Common myeloid progenitor, CD34-positive (primary cell): ENCODE data around the gene PDE6B.

Experiments
- CTCF ChIA-PET: fragments of 350-600 bp; sonication (Branson Sonifier 250); formaldehyde crosslinking; loops from one replicate; lab custom pipeline; 2021; ENCODE audit warnings: antibody characterized with exemption; lab: Charles Lee
- POLR2A ChIA-PET: fragments of 350-600 bp; sonication (Branson Sonifier 250); formaldehyde crosslinking; loops from one replicate; lab custom pipeline; 2021; ENCODE audit warnings: antibody characterized with exemption; lab: Charles Lee
- DNase-seq, 3 donors: peaks; one replicate each; pipeline versions ENCODE4 v3.0.0 to v3.0.0-alpha.2; 2013
- H3K27ac ChIP-seq, 2 experiments: 1 replicate in 1 of 2; 2 replicates in 1 of 2; pipeline ENCODE4 v1.7.0; 2013; ENCODE audit warnings: inconsistent platforms in 2 of 2, low read length in 2 of 2, mild to moderate bottlenecking in 2 of 2, low read depth in 1 of 2, moderate library complexity in 1 of 2; ENCODE audit not compliant: severe bottlenecking in 2 of 2, insufficient read depth in 1 of 2, poor library complexity in 1 of 2
- H3K27me3 ChIP-seq, 5 experiments: replicated peaks in 2 of 5; 1 replicate in 3 of 5; 2 replicates in 2 of 5; pipeline versions ENCODE4 v1.6.1 to v1.7.0; 2013; ENCODE audit warnings: low read length in 4 of 5, mild to moderate bottlenecking in 2 of 5, moderate library complexity in 2 of 5, inconsistent platforms in 1 of 5; ENCODE audit not compliant: insufficient read depth in 5 of 5, control insufficient read depth in 4 of 5
- H3K36me3 ChIP-seq, 4 experiments: 1 replicate in 2 of 4; 2 replicates in 2 of 4; pipeline versions ENCODE4 v1.6.1 to v1.7.0; 2013; ENCODE audit warnings: low read length in 3 of 4, control low read depth in 1 of 4, mild to moderate bottlenecking in 1 of 4; ENCODE audit not compliant: control insufficient read depth in 4 of 4, insufficient read depth in 4 of 4
- H3K4me1 ChIP-seq, 4 experiments: 1 replicate in 3 of 4; 2 replicates in 1 of 4; pipeline versions ENCODE4 v1.6.1 to v1.7.1; 2013; ENCODE audit warnings: low read length in 3 of 4, mild to moderate bottlenecking in 3 of 4, control low read depth in 1 of 4, inconsistent platforms in 1 of 4, moderate library complexity in 1 of 4; ENCODE audit not compliant: control insufficient read depth in 4 of 4, insufficient read depth in 4 of 4; ENCODE audit errors: control extremely low read depth in 1 of 4
- H3K4me3 ChIP-seq, 7 experiments: 1 replicate in 4 of 7; 2 replicates in 3 of 7; pipeline versions ENCODE4 v1.5.1 to v1.7.0; 2013; ENCODE audit warnings: mild to moderate bottlenecking in 7 of 7, low read length in 6 of 7, moderate library complexity in 6 of 7, inconsistent platforms in 2 of 7, low read depth in 2 of 7, control low read depth in 1 of 7; ENCODE audit not compliant: insufficient read depth in 4 of 7, control insufficient read depth in 1 of 7; ENCODE audit errors: extremely low read depth in 1 of 7
- H3K9me3 ChIP-seq, 5 experiments: 1 replicate in 4 of 5; 2 replicates in 1 of 5; pipeline versions ENCODE4 v1.6.1 to v1.7.1; 2013; ENCODE audit warnings: low read length in 4 of 5, mild to moderate bottlenecking in 2 of 5, inconsistent platforms in 1 of 5, low read depth in 1 of 5, moderate library complexity in 1 of 5; ENCODE audit not compliant: control insufficient read depth in 4 of 5, insufficient read depth in 2 of 5; ENCODE audit errors: control extremely low read depth in 1 of 5
- WGBS: methylation state at CpG from one replicate; pipeline ENCODE4 v1.1.5; 2013; ENCODE audit not compliant: insufficient coverage; 5-methylcytosine and 5-hydroxymethylcytosine counted together

PDE6B gene

DNA sequence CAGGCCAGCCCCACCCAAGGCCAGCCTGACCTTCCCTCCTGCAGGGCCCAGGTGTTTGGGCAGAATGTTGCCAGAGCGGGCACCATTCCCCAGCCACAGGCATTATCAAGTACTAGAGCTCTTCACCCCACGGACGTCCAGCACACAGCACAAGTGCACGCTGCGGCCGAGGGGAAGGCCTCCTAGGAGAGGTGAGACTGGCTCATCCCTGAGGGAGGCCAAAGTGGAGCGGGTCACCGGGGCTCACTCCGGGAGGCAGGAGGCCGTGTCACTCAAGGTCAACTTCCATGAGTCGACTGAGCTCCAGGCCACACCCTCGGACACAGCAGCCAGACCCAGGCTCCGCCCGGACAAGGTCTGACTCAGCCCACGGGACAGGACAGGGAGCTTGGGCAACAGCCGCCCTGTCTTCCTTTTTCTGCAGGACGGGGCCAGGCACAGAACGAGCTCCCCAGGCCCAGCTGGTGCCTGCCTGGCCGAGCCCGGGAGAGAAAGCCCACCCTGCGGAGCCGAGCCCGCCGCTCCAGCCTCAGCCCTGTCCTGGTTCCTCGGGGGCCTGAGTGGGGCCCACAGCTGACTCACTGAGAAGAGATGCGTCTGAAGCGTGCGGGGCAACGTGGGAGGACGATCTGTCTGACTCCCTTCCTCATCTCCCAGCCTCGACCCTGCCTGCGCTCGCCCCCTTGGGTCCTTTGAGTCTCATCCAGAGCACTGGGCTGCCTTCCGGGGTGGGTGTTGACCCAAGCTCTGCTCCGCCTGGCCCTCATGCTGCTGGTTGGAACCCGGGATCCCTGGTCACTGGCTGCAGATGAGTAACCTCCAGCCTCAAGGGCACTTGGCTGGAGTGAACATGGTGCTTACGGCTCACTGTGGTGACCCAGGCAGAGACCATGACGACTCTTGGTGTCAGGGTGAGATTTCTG lies 61.9 kb downstream of the PDE6B start:
- Histone ChIP-seq H3K9me3 (no peaks in the 10 kb centered on the region), H3K4me1 (peaks cover 0 to 36% (median 33%) of the 10 kb centered on the region in 4 experiments), H3K27me3 (no peaks in the 10 kb centered on the region), H3K27ac (peak overlapping the region in 1 of 2 experiments; percentile 18), H3K4me3 (no peak overlapping the region), H3K36me3 (no peaks in the 10 kb centered on the region)
- 96% methylated on average over 31 of the region's 38 CpGs for WGBS
- ChIA-PET POLR2A (interaction anchor here (0.6 kb wide), 1 partner anchor 25 kb away, joined by 3 read pairs; no protein-coding TSS in a partner anchor), CTCF (interaction anchor here (0.8 to 2.3 kb wide), 5 partner anchors 10 to 16 kb away, joined by 3 to 6 read pairs (median 4); partner anchors contain the start of genes ATP5ME and MYL5)
- DNase-seq = no peak

DNA sequence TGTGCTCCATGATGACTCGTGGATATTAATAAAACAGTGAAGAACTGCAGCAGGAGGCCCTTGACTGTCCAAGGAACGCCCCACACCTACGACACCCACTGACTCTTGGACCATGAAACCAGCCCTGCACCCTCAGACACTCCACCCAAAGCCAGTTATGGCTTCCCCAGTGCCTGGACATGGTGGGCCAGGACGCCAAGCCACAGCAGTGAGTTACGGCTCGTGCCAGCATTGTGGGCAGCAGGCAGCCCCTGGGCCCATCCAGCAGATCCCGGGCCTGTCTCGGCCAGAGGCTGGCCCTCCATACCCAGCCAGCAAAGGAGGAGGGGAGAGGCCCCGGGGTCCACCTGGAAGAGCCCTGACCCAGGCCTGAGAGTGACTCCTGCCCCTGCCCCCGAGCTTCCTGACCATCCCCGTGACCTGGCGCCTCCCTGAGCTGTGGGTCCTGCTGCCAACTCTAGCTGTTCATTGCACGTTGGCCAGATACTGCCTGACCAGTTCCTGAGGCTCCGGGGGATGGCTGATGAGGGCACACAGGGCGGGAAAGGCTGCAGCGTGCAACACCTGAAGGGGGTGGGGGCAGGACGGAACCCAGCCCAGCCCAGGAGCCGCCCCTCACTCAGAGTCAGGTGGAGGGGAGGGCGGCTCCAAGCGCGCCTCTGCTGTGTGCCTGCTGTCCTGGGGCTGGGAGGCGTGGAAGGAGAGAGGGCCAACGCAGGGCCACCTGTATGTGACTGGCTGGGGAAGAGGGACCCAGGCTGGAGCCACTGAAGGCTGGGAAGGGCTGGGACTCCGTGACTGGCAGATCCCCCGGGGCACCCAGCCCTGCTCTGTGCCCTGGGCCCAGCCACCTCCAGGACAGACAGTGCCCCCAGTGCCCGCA lies 62.8 kb downstream of the PDE6B start:
- POLR2A ChIA-PET = no interaction called here
- H3K36me3 ChIP-seq = no peaks in the 10 kb centered on the region
- no peaks in the 10 kb centered on the region for H3K27me3 ChIP-seq
- no peaks in the 10 kb centered on the region for H3K9me3 ChIP-seq
- CTCF ChIA-PET = interaction anchor here (1.6 kb wide), 1 partner anchor 13 kb away, joined by 6 read pairs; the partner anchor contains the start of genes ATP5ME and MYL5
- H3K27ac ChIP-seq = no peak overlapping the region
- H3K4me3 ChIP-seq = peak overlapping the region in 5 of 7 experiments; percentile 48 to 75 (median 64)
- no peak for DNase-seq
- H3K4me1 ChIP-seq = peaks cover 0 to 30% (median 26%) of the 10 kb centered on the region in 4 experiments
- 84% methylated on average over 19 of the region's 26 CpGs for WGBS

DNA sequence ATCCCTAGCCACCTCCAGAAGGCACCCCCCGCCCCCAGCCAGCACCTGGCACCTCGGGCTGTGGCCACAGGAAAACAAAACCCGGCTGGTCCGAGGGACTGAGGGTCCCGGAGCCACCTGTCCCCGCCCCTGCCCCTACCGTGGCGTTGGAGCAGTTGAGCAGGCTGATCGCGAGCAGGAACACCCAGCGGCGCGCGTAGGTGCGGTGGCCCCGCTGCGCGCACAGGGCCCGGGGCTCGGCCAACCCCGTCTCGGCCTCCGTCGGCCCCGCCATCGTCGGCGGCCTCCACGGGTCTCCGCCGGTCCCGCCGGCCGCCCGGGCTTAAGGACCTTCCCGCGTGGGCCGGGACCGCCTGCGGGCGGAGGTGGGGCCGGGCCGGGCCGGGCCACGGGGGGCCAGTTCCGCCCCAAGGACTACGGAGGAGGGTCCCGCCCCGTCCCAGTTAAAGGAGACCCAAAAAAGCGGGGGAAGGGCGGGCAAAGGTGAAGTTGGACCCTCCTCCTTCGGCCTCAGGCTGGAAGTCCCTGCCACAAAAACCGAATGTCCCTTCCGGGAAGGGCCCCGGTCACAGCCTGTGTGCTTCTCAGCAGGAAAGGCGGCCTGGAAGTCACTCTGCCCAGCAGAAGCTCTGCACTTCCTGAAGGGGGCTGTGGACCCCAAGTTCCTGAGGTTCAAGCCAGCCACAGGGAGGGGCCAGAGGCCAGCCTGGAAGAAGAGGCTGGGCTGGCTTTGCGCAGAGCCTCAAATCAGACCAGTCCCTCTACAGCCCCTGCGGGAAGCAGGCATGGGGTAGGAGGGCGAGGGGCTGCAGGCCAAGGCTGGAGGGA lies 63.7 kb downstream of the PDE6B start, which contains the start of gene SLC49A3:
SLC49A3 (minus strand) TSS at position 298 of the 828 bp plus-strand sequence; CDS start at position 274, 24 bp downstream.
- H3K4me1 ChIP-seq = peaks cover 0 to 22% (median 18%) of the 10 kb centered on the region in 4 experiments
- ChIA-PET CTCF (interaction anchor here (1.0 kb wide), 1 partner anchor 21 kb away, joined by 3 read pairs; no protein-coding TSS in a partner anchor), POLR2A (interaction anchor here (0.6 kb wide), 2 partner anchors 38 to 105 kb away, joined by 3 to 6 read pairs; no protein-coding TSS in a partner anchor)
- H3K9me3 ChIP-seq = no peaks in the 10 kb centered on the region
- 11% methylated on average over 29 of the region's 59 CpGs for WGBS
- no peak within 1 kb of the TSS for H3K27ac ChIP-seq
- H3K4me3 ChIP-seq = peak within 1 kb of the TSS in 5 of 7 experiments; percentile 48 to 75 (median 64)
- H3K27me3 ChIP-seq = no peaks in the 10 kb centered on the region
- peak in 2 of 3 donors; percentile 39 to 52 for DNase-seq
- H3K36me3 ChIP-seq = no peaks in the 10 kb centered on the region

DNA sequence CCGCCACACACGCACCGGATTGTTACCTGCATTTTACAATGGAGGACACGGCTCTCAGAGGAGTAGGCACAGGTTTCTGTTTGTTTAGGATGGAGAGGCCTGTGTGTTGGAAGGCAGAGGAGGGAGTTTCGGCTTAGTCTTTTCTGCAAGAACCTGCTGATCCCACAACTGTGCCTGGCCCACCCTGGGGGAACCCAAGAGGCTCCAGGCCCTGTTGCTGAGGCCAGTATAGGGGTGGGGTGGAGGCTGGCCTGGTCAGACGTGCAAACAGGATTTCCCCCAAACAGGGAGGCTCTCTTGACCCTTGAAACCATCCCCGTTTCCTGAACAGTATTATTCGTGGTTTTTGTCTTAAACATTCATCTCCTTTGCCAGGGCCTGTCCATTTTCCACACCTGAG lies 64.3 kb downstream of the PDE6B start:
- H3K4me1 ChIP-seq = peaks cover 0 to 19% (median 16%) of the 10 kb centered on the region in 4 experiments
- H3K36me3 ChIP-seq = no peaks in the 10 kb centered on the region
- peak overlapping the region in 5 of 7 experiments; percentile 48 to 75 (median 64) for H3K4me3 ChIP-seq
- WGBS = 72% methylated on average over 5 of the region's 8 CpGs
- H3K27me3 ChIP-seq = no peaks in the 10 kb centered on the region
- H3K9me3 ChIP-seq = no peaks in the 10 kb centered on the region
- no peak overlapping the region for H3K27ac ChIP-seq
- ChIA-PET CTCF (interaction anchor here (1.0 to 1.6 kb wide), 3 partner anchors 11 to 20 kb away, joined by 3 to 6 read pairs (median 5); no protein-coding TSS in a partner anchor), POLR2A (interaction anchor here (0.6 kb wide), 2 partner anchors 37 to 104 kb away, joined by 3 to 6 read pairs; no protein-coding TSS in a partner anchor)
- DNase-seq = no peak

DNA sequence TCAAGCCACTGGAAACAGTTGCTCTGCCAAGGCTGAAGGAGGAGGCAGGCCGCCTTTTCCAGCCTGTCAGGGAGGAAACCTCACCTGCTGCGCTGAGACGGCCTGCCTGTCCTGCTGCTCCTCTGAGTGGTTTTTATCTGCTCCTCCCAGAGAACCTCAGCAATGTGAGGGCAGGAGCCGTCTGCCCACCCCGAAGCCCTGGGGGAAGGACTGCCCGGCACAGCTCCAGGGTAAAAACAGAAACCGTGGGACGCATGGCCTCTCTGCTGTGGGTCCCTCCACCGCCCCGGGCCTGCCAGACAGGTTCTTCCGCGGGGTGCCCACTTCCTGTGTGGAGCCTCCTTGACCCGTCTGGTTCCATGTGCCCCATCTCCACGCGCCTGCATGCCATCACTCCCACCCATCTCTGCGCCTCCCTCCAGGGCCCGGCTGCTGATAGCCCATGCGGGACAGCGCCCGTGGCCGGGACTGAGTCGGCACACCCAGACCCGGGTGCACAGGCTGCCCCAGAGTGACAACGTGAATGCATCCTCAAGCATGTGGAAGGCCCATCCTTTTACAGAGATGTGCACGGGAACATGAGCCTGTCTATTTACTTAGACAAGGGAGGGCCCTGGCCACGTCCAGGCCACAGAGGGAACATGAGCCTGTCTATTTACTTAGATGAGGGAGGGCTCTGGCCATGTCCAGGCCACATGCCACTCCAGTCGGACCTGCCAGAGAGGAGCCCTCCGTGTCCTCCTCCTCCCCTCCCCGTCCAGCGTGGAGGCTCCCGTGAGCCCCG lies 67.6 kb downstream of the PDE6B start:
- POLR2A ChIA-PET = no interaction called here
- peaks cover 0 to 19% (median 16%) of the 10 kb centered on the region in 4 experiments for H3K4me1 ChIP-seq
- H3K4me3 ChIP-seq = no peak overlapping the region
- no peaks in the 10 kb centered on the region for H3K9me3 ChIP-seq
- CTCF ChIA-PET = interaction anchor here (1.0 kb wide), 1 partner anchor 9 kb away, joined by 6 read pairs; no protein-coding TSS in a partner anchor
- no peak overlapping the region for H3K27ac ChIP-seq
- no peaks in the 10 kb centered on the region for H3K36me3 ChIP-seq
- H3K27me3 ChIP-seq = no peaks in the 10 kb centered on the region
- 85% methylated on average over 25 of the region's 32 CpGs for WGBS
- no peak for DNase-seq
